Stimulated activated effector memory CD8-positive, alpha-beta T cell treated with anti-CD3 and anti-CD28 coated beads, Interleukin-12 subunit alpha, Interleukin-12 subunit beta, amount 100 ng/mL, for 72 hours (primary cell): ENCODE measurements around the gene DIS3L2.
"Not testable (repeated sequence)": the region's sequence is repeated elsewhere in the genome, so short reads cannot be mapped to it uniquely, and the experiment has no call there.

Experiments
- ATAC-seq: fragments of 150-1000 bp; cut with Tn5 transposase; 2 replicates; pipeline ENCODE4 v1.10.0; 2021
- DNase-seq, 2 donors: peaks; one replicate each; pipeline ENCODE4 v3.0.0; 2021 to 2022; ENCODE audit warnings: low spot score in 2 of 2
- H3K27ac Mint-ChIP-seq: one replicate; pipeline ENCODE4 v1.8.0; 2022; ENCODE audit warnings: mild to moderate bottlenecking, mixed read lengths
- H3K36me3 Mint-ChIP-seq: one replicate; pipeline ENCODE4 v1.8.0; 2022; ENCODE audit warnings: mild to moderate bottlenecking, mixed read lengths
- H3K4me1 Mint-ChIP-seq: one replicate; pipeline ENCODE4 v1.8.0; 2022; ENCODE audit warnings: mixed read lengths
- H3K4me3 Mint-ChIP-seq: one replicate; pipeline ENCODE4 v1.8.0; 2022; ENCODE audit warnings: mild to moderate bottlenecking, mixed read lengths
- H3K9me3 Mint-ChIP-seq: one replicate; pipeline ENCODE4 v1.8.0; 2022; ENCODE audit warnings: mixed read lengths

Gene DIS3L2

GRCh38 chr2:232331061-232331460, 369.5 kb downstream of the DIS3L2 start:
- not testable (repeated sequence) for DNase-seq, H3K4me1 Mint-ChIP-seq, ATAC-seq, H3K36me3 Mint-ChIP-seq, H3K4me3 Mint-ChIP-seq, H3K9me3 Mint-ChIP-seq, H3K27ac Mint-ChIP-seq

- not testable (repeated sequence) for ATAC-seq, H3K27ac Mint-ChIP-seq, H3K4me1 Mint-ChIP-seq, H3K9me3 Mint-ChIP-seq, DNase-seq, H3K36me3 Mint-ChIP-seq, H3K4me3 Mint-ChIP-seq
Observed at GRCh38 chr2:232331641-232332040, 370.1 kb downstream of the DIS3L2 start.

- H3K27ac Mint-ChIP-seq, H3K36me3 Mint-ChIP-seq, DNase-seq, H3K9me3 Mint-ChIP-seq, H3K4me3 Mint-ChIP-seq, H3K4me1 Mint-ChIP-seq, ATAC-seq: not testable (repeated sequence)
Observed at GRCh38 chr2:232332244-232332939, 370.9 kb downstream of the DIS3L2 start.

- Mint-ChIP-seq H3K4me1 (no peaks in the 10 kb centered on the region), H3K36me3 (no peaks in the 10 kb centered on the region), H3K4me3 (no peak overlapping the region), H3K27ac (no peak overlapping the region), H3K9me3 (no peaks in the 10 kb centered on the region)
- ATAC-seq (no peak), DNase-seq (no peak)
Observed at GRCh38 chr2:232332940-232333259, 371.4 kb downstream of the DIS3L2 start.

- Mint-ChIP-seq H3K9me3 (no peaks in the 10 kb centered on the region), H3K4me3 (no peak overlapping the region), H3K4me1 (no peaks in the 10 kb centered on the region), H3K27ac (no peak overlapping the region), H3K36me3 (no peaks in the 10 kb centered on the region)
- ATAC-seq = no peak
- no peak for DNase-seq
Observed at GRCh38 chr2:232333361-232334135, 372.0 kb downstream of the DIS3L2 start.

GRCh38 chr2:232334136-232334884, 372.8 kb downstream of the DIS3L2 start:
- not testable (repeated sequence) for H3K27ac Mint-ChIP-seq, H3K9me3 Mint-ChIP-seq, DNase-seq, H3K4me3 Mint-ChIP-seq, H3K36me3 Mint-ChIP-seq, ATAC-seq, H3K4me1 Mint-ChIP-seq

GRCh38 chr2:232334885-232335205, 373.3 kb downstream of the DIS3L2 start:
- not testable (repeated sequence) for H3K9me3 Mint-ChIP-seq, H3K36me3 Mint-ChIP-seq, H3K27ac Mint-ChIP-seq, ATAC-seq, H3K4me1 Mint-ChIP-seq, DNase-seq, H3K4me3 Mint-ChIP-seq

GRCh38 chr2:232335206-232335858, 373.8 kb downstream of the DIS3L2 start:
- not testable (repeated sequence) for H3K9me3 Mint-ChIP-seq, H3K27ac Mint-ChIP-seq, DNase-seq, H3K4me3 Mint-ChIP-seq, H3K36me3 Mint-ChIP-seq, H3K4me1 Mint-ChIP-seq
- peak; percentile 63 for ATAC-seq

GRCh38 chr2:232335859-232336215, 374.3 kb downstream of the DIS3L2 start:
- Mint-ChIP-seq H3K27ac (no peak overlapping the region), H3K36me3 (no peaks in the 10 kb centered on the region), H3K4me3 (no peak overlapping the region), H3K9me3 (no peaks in the 10 kb centered on the region), H3K4me1 (no peaks in the 10 kb centered on the region)
- DNase-seq = no peak
- no peak for ATAC-seq

GRCh38 chr2:232336241-232336736, 374.8 kb downstream of the DIS3L2 start:
- no peak for DNase-seq
- H3K4me3 Mint-ChIP-seq = no peak overlapping the region
- no peak overlapping the region for H3K27ac Mint-ChIP-seq
- no peaks in the 10 kb centered on the region for H3K4me1 Mint-ChIP-seq
- no peaks in the 10 kb centered on the region for H3K9me3 Mint-ChIP-seq
- ATAC-seq = no peak
- no peaks in the 10 kb centered on the region for H3K36me3 Mint-ChIP-seq

- Mint-ChIP-seq H3K4me3 (no peak overlapping the region), H3K4me1 (no peaks in the 10 kb centered on the region), H3K9me3 (no peaks in the 10 kb centered on the region), H3K27ac (no peak overlapping the region), H3K36me3 (no peaks in the 10 kb centered on the region)
- ATAC-seq (no peak), DNase-seq (no peak)
Observed at GRCh38 chr2:232336981-232337720, 375.6 kb downstream of the DIS3L2 start.

- H3K9me3 Mint-ChIP-seq, DNase-seq, H3K4me1 Mint-ChIP-seq, H3K27ac Mint-ChIP-seq, ATAC-seq, H3K36me3 Mint-ChIP-seq, H3K4me3 Mint-ChIP-seq: not testable (repeated sequence)
Observed at GRCh38 chr2:232338094-232338758, 376.7 kb downstream of the DIS3L2 start.

GRCh38 chr2:232338759-232339106, 377.2 kb downstream of the DIS3L2 start:
- Mint-ChIP-seq H3K27ac (peak overlapping the region; percentile 50), H3K4me3 (no peak overlapping the region), H3K4me1 (no peaks in the 10 kb centered on the region), H3K9me3 (no peaks in the 10 kb centered on the region), H3K36me3 (no peaks in the 10 kb centered on the region)
- no peak for ATAC-seq
- DNase-seq = no peak
